Measurements from ENCODE around the gene NID2.

NID2 gene

DNA sequence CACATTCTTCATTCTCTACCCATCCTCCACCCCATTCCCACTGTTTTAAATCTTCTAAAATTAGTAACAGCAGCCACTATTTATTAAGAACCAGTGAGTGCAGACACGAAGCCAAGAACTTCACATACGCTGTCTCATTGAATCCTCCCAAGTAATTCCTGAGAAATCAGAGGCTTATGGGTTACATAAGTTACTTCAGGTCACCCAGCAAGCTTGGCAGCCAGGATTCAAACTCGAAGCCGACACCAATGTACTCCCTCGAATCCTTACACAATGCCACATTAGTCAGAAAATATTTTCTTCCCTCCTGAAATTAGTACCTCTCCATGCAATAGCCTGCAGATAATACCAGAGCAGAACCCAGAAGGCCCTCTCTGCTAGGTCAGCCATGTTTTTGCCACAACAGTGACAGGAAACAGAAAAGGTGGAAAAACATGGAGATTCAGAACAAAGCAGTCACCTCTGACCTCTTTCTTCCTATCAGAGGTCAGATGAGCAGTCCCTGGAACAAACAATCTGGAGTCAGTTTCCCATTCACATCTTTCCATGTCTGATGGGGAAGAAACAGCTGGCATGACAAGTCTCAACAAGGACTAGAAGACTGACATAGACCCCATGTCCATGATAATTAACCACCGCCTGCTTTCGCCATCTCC lies 16.4 kb downstream of the NID2 start:
- DNase-seq (ENCODE audit: low read depth), result no peak

DNA sequence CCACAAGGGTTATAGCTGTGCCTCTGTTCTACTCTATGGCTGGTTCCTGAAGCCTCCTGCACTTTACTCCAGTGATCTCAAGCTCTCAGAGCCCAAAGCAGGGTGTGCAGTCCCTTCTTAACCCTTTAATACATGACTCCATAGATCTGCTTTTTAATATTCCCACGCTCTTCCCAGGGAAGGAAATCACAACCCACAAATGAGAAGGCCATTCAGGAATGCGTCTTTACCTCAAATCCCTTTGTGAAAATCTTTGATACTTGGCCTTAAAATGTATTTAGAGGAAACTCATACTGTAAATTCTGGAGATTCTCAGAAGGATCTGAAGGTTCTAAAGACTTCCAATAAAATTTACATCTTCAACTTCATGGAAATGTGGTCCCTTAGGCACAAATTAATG lies 17.0 kb downstream of the NID2 start:
- no peak for DNase-seq (ENCODE audit: low read depth)

DNA sequence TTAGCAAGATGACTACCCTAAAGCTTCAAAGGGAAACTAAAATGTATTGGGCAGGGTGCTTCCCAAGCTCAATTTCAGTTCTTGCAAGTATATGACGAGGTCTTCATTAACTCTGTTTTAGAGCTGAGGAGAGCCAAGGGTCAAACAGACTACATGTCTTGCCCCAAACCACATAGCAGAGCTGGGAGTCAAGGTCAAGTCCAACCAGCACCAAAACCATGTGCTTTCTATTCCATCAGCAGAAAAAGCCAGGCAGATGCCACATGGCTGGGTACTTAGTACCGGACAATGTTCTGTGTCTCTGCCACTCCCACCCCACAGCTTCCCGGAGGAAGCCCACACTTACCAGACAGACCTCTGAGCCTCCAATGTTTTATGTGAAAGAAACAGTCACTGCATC lies 17.6 kb downstream of the NID2 start:
- DNase-seq (ENCODE audit: low read depth), result no peak

DNA sequence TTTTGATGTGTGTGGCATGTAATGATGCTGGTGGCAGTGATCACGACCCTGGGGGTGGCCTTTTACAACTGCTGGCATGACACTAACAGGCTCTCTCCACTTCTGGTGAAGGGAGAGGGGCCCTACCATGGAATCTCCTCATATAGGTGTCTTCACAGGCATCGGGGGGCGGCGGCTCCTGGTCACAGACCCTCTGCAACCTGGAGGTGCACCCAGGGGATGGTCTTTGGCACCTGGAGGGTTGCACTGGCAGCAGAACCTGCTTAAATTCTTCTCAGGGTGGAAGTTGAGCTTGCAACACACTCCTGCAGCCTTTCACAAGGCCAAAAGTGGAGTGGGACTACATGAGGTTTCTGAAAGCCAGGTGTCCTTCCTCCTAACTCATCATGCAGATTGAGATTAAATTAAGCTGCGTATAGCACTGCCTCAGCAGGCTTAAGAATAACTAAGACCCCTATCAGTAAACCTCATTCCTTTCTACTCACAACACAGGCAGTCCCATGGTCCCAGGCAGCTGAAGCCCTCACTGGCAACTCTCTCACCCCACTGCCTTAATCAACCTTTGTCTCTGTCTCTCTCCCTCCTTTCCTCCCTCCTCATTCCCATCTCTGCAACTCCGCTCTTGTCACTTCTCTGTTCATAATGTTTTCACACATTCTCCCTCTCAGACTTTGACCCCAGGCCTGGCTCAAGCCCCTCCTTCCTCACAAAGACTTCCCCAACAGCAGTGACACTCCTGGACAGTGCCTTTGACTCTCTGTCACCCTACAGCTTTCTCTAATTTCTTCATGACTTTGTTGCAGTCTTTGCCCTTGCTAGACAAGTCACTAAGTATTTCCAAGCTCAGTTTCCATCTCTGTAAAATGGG lies 18.9 kb downstream of the NID2 start:
- DNase-seq (ENCODE audit: low read depth), result no peak

DNA sequence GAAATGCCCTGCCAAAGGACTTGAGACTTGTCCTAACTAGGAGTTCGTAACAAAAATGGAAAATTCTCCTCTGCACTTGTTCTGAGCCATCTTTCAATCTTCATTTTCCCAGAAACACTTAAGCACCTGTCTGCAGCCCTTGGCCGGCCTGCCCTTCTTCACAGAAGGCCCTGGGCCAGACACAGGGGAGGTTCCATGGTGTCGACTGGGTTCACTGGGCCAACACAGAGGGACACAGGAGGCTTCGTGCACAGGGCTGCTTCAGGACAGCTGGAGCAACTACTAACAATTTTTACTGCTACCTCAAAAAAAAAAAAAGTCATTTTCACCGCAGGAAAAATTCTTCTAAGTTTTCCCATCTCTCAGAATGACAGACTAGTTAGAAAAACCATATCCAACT lies 19.6 kb downstream of the NID2 start:
- no peak for DNase-seq (ENCODE audit: low read depth)

DNA sequence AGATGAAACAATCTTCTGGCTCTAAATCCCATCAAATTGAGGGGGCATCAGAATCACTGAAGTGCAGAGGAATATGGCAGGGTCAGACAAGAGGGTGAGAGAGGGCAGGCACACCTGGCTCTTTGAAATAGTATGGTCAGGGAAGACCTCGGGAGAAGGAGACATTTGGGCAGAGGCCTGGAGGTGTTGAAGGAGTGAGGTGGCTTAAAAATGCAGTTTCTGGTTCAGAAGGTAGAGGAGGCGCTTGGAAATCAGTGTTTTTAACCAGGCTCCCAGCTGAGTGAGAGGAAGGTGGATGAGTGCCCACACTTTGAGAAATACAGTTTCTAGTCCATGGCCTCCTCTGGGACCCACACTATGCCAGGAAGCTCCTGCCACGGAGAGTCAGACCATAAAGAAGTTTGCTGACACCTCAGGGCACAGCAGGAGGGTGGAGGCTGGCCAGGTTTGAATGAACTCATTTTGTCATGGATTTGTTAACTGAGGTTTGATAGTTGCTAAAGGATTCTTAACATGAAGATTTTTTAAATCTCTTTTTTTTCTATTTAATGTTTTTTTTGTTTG lies 20.1 kb downstream of the NID2 start:
- no peak for DNase-seq (ENCODE audit: low read depth)

DNA sequence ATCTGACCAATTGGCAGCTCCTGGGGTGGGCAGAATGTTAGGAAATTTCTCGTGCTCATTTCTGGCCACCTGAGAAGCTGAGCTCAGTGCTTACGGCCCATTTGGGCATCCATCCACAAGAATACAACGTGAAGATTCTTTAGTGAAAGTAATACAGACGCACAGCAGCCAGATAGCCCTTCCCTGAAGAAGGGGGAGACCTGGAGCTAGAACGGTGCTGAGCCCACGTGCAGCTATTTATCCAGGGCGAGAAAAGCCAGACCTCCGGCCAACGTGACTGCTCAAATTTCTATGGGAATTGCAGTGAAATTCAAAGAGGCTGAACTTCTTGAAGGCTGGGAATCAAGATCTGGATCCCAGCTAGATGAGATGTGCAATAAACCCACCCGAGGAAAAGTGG lies 20.7 kb downstream of the NID2 start:
- DNase-seq (ENCODE audit: low read depth), result no peak

DNA sequence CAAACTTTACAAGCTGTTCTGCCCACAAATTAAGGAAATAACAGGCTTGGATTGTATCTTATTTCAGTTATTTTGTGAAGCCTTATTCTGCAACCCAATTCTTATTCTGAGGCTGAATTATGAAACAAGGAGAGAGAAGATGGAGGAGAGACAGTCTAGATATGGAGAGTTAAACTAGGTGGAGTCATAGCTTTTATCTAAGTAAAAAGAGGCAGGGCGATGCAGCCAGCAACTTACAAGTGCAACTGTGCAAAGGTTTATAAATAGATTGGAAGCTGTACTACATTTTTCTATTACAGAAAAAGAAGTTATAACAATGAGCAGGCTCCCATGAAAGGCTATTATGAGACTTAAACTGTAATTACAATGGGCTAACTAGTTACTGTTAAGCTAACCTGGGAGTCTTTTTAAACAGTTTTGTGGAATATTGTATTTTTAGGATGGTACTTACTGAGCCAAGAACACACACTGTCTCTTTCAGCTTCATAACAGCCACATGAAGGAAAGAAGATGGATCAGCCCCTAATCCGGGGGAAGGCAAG lies 22.4 kb downstream of the NID2 start:
- DNase-seq (ENCODE audit: low read depth), result no peak

DNA sequence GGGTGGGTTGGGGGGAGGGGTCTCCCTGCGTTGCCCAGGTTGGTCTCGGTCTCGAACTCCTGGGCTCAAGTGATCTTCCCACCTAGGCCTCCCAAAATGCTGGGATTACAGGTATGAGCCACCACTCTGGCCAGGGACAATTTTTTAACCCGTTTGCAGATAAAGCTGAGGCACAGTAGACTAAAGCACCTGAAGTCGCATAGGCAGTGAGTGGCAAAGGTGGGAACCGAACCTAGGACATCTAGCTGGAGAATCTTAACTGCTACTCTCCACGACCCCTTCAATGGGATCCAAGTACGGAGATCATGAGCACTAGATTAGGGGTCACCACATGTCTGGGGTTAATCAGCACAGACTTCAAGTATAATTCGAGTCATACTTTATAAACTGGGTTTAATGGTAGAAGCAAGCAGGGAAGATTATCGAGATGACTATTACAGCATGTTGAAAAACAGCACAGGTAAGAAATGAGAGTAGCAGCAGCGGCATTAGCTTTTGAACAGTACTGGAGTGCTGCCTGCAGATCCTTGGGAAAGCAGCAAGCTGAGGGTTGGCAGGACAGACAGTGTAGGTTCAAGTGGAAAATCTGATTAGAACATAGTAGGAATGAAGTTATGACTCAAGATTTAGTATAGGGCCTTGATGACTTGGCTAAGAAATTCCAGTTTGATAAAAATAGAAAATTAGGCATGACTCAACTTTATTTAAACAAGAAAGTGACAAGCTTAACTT lies 23.9 kb downstream of the NID2 start:
- no peak for DNase-seq (ENCODE audit: low read depth)

DNA sequence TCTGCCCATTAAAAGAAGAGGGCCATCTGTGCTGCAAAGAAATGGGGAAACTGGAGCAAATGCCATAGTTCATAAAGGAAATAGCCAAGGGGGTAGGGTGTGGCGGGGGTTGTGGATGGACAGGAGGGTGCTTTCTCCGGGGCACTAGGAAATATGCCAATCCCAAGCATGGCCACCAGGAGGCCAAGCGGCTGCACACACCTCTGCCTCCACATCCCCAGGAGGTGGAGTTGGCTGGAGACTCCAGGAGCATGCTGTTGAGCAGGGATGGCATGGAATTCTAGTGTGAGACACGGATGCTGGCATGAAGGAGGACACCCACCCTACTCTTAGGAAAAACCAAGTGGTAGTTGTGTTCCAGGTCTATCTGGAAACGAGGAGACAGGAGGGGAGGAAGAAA lies 25.2 kb downstream of the NID2 start:
- no peak for DNase-seq (ENCODE audit: low read depth)

DNA sequence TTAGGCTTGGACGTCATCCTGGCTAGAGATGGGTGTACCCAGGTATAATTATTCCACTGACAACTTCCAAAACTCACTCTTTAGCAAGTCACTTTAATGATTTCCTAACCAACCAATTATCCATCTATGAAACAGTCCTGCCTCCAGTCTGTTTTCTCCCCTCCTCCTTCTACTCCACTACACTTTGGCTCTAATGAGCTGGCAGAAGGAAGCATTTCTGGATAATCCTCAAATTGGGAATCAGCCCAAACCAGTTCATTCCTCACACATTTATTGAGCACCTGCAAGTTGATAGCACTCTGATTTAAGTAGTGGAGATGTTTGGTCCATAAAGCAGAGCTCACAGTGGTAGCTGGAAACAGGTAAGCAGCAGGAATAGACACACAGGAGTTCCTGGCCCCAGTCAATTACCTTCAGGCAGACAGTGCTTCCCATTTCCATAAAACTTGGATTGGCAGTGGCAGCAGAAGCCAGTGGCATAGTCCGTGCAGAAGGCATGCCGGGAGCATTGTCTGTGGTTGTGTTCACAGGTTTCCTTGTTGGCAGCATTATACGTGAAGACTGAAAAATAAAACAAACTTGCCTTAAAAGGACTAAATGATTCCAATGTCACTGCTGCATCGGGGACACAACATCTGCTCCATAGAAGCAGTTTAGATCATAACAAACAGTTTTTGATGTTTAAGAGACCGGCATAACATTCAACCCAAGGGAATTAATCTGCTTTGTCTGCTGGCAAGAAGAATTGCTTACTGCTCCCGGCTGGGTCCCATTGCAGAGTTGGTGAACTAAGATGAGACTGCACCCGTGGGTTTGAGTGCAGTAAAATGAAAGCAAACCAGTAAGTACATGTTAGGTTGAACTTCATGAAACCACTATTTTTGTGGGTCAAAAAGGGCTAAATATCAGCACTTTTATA lies 26.2 kb downstream of the NID2 start:
- no peak for DNase-seq (ENCODE audit: low read depth)

DNA sequence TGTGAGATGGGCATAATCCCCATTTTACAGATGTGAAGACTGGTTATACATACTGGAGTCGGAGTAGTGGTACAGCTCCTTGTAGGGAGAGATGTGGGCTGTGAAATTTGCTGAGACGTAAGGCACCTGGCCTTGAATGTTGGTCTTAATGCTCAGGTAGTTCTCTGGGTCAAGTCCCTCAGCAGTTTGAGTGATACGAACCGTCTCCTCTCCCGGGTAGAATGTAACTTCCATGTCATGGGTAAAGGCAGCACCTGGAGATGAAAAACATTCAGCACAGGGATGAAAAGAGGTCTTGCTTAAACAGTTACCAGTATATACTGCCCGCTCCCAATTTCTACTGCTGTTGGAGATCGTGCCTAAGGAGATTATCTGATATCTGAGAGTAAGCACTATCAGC lies 28.3 kb downstream of the NID2 start:
- DNase-seq (ENCODE audit: low read depth), result no peak

DNA sequence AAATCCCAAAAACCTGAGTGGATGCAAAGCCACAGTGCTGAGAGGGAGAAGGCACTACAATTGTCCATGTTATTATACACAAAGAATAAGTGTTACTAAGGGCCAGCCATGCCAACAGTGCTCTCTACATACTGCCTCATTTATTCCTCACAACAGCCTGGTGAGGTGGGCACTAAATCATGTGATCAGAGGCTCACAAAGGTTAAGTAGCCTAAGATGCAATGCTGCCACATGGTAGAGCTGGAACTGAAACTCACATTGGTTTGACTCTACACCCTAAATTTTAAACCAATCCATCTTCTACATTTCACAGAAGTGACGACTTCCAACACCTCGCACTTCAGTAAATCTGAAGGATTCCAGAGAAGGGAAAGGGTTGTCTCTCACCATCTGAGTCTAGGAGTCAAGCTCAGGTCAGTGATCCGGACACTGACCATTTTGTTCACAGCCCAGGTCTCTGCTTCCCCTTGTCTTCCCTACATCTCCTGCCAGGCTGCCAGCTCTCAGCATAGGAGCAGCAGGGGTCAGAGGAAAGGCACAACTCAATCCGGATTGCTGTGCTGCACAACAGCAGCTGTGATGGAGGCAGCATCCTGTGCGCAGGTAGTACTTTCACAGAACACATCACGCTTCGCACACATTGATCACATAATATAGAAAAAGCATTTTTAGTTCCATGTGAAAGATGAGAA lies 29.6 kb downstream of the NID2 start:
- DNase-seq (ENCODE audit: low read depth), result no peak

DNA sequence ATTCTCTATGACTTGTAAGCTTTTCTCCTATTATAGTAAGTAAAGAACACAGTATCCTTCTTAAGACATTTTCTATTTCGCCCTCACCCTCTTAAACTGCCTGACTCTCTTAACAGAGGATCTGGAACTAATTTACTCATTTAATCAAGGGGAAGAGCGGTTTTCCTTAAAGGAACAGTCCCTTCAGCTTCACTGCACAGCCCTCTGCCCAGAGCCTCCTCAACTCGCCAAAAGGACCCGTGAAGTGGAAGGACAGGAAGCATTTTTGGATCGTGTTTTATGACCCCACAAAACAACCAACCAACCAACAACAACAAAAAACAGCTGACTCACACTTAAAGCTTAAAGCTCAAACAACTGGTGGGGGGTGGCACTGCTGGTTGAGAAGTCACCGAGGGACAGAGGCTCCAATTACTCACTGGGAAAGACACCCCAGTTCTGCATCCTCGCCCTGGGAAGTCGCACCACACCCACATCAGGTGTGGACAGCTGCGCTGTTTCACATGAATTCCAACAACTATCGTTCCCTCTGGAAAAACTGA lies 35.7 kb downstream of the NID2 start:
- no peak for DNase-seq (ENCODE audit: low read depth)

DNA sequence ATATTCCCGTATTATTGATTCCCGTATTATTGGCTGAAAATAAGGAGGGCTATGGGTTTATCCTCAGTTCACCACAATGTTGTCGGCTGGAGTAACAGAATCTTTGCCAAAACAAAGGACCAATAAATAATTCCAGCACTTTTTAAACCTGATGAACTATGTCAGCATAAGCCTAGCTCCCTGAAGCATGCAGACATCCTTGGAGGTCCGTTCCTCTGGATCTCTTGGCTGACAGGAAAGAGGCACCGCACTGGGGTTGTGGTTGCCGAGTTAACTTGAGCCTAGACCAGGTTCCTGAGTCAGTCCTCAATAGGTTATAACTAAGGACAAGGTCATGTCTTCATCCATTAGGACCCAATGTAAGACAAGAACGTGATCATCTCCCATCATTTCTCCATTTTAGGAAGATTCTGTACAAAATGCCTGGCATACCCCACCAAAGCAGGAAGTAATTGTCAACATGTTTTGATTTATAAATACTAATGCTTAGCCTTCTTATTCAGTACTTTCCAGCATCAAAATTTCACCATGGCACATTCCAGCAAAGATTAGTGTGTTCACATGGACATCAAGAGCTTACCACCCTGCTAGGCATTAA lies 36.6 kb downstream of the NID2 start:
- DNase-seq (ENCODE audit: low read depth), result no peak

DNA sequence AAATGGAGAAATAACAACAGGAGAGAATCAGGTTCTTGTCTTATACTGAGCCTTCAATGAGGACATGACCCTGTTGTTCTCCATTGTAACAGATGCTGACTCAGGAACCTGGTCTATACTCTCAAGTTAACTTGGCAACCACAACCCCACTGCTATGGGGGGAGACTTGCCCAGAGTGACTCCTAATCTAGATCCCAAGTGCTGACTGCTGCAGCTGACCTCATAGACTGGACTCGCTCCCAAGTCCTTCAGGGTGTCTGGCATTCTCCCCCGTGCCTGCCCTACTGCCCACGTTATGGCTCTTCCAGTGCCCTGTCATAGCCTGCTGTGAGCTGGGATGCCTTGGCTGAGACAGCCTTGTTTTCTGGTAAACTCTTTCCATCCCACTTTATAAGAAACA lies 37.1 kb downstream of the NID2 start:
- no peak for DNase-seq (ENCODE audit: low read depth)

DNA sequence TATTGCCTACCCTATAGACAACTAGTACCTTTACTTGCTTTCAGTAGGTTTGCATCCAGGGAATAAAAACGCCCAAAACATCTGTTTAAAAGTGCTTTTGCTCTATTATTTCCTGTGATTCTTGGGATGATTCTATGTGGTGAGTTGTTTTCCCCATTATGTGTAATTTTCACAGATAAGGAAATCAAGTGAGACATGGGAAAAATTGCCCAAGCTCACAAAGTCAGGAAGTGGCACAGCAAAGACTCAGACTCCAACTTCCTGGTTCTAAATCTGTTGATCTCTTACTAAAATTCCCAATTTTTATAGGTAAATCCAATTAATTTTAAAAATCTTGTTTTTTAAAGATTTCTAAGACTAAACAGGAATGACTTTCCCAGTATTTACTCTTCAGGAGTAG lies 39.0 kb downstream of the NID2 start:
- DNase-seq (ENCODE audit: low read depth), result no peak

DNA sequence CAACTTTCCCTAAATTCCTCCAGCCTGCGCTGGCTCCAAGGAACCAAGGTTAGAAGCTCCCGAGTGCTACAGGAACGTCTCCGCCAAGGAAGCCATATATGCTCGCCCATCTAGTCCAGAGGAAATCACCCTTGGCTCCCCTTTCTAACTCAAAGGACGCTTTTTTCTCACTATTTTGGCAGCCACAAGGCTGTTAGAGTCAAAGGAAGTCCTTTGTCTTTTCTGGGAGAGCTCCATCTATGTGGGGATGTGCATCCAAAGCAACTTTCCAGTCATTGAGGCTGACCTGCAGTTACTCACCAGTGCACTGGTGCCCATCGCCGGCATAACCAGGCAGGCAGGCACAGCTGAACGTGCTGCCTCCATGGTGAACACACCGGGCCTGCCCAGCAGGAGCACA lies 42.0 kb downstream of the NID2 start:
- no peak for DNase-seq (ENCODE audit: low read depth)

DNA sequence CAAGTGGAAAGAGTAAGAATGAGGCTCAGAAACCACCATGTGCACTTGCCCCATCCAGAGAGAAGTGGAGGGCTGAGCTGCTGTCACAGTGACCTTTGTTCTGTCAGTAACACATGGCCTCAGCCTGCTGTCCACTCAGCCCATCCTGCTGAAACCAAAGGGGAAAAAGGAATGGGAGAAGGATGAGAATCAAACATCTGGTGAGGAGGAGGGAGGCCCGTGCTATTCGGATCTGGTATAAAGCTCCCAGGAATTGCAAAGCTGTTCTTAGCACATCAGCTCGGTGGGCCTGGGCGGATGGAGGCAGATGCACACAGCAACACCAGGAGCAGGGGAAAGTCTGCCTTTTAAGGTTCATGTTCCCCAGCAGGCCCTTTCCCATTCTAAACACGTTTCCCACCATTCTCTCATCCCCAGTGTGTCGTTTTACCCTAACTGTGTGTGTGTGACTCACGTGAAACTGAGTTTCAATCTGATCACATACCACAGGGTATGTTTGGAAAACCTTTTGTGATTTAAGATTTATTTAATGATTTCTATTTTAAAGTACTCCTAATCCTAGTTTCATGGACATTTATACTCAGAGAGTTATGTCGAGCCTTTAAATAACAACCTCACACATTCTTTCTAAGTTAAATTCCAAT lies 42.7 kb downstream of the NID2 start:
- DNase-seq (ENCODE audit: low read depth), result no peak

DNA sequence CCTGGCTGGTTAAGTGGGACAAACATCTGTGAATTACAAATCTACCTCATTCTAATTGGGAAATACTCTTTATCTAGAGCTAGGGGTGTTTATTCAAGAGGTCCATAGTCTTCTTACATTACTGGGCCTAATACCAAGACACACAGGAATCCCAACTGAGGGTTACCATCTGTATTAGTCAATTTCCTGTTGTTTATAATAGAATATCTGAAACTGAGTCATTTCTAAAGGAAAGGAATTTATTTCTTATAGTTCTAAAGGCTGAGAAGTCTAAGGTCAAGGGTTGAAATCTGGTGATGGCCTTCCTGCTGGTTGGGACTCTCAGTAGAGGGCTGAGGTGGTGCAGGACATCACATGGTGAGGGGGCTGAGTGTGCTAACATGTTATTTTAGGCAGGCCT lies 43.5 kb downstream of the NID2 start:
- no peak for DNase-seq (ENCODE audit: low read depth)

Measured in stimulated activated CD8-positive, alpha-beta memory T cell treated with anti-CD3 and anti-CD28 coated beads, Interleukin-15, amount 100 ng/mL, for 24 hours (primary cell).